HepG2 (cell line): ENCODE data around the gene ESYT1. TPM values are rescaled to one million over a fixed set of nuclear protein-coding genes. Genes with fewer than 3 reads are reported as not detected.
A peak's percentile ranks its signal among the peaks of the same experiment; 100 is the strongest.

Source experiments
- ATF6 ChIP-seq: sonication (generic); formaldehyde crosslinking; conservative IDR thresholded peaks from 2 replicates; pipeline ENCODE4 v1.4.0; 2020; ENCODE audit warnings: missing genetic modification reagents
- EP300 ChIP-seq, 3 experiments: sonication (generic) in 1 of 3; formaldehyde crosslinking in 1 of 3; IDR thresholded peaks; 2 replicates each; pipeline versions ENCODE4 v1.5.1 to v1.6.1; 2011 to 2020; ENCODE audit warnings: low read depth in 2 of 3, low read length in 2 of 3, borderline replicate concordance in 1 of 3, improper control_type of control experiment in 1 of 3, mild to moderate bottlenecking in 1 of 3, missing genetic modification reagents in 1 of 3, moderate library complexity in 1 of 3
- RAD21 ChIP-seq: fragments of 450-650 bp; formaldehyde crosslinking; IDR thresholded peaks from 2 replicates; pipeline ENCODE4 v1.5.0; 2020; ENCODE audit warnings: mild to moderate bottlenecking
- ZBTB8A ChIP-seq: sonication (generic); formaldehyde crosslinking; IDR thresholded peaks from 2 replicates; pipeline ENCODE4 v1.4.0; 2020; ENCODE audit warnings: mild to moderate bottlenecking, low read depth, missing genetic modification reagents, borderline replicate concordance
- ZHX2 ChIP-seq, 2 experiments: sonication (generic) in 1 of 2; formaldehyde crosslinking in 1 of 2; IDR thresholded peaks; 2 replicates each; pipeline versions ENCODE4 v1.6.1 to v1.9.0; 2014 to 2022; ENCODE audit warnings: antibody characterized with exemption in 1 of 2, borderline replicate concordance in 1 of 2, inconsistent platforms in 1 of 2, low read depth in 1 of 2, missing genetic modification reagents in 1 of 2
- ZKSCAN5 ChIP-seq: sonication (generic); formaldehyde crosslinking; IDR thresholded peaks from 2 replicates; pipeline ENCODE4 v1.5.1; 2020; ENCODE audit warnings: mild to moderate bottlenecking, missing genetic modification reagents
- ZNF326 ChIP-seq: sonication (generic); formaldehyde crosslinking; IDR thresholded peaks from 2 replicates; pipeline ENCODE4 v1.4.0; 2020; ENCODE audit warnings: missing genetic modification reagents, borderline replicate concordance
- ZNF407 ChIP-seq: sonication (generic); formaldehyde crosslinking; IDR thresholded peaks from one replicate; pipeline ENCODE4 v1.5.1; 2020; ENCODE audit warnings: mild to moderate bottlenecking, missing genetic modification reagents; ENCODE audit errors: not compliant biosample characterization
- ZNF430 ChIP-seq: sonication (generic); formaldehyde crosslinking; IDR thresholded peaks from 2 replicates; pipeline ENCODE4 v1.9.0; 2021; ENCODE audit warnings: mild to moderate bottlenecking, missing genetic modification reagents
- polyA plus RNA-seq, 8 experiments: library from polyadenylated mRNA; depleted of rRNA in 3 of 8; stranded (reverse) in 7 of 8; unstranded in 1 of 8; fragments of >200 nt; fragmentation: Illumina TruSeq in 4 of 8; extraction: Trizol in 4 of 8; gene quantifications; 2 replicates each; pipeline versions ENCODE4 v1.2.1 to v1.2.3, GENCODE V29; 2011 to 2016; ENCODE audit warnings: low read depth in 4 of 8, missing spikeins in 1 of 8, mixed read lengths in 1 of 8; ENCODE audit not compliant: insufficient read depth in 1 of 8
- total RNA-seq, 5 experiments: library from RNA; depleted of rRNA; stranded (reverse); fragments of >200 nt; fragmentation: Illumina TruSeq; extraction: Trizol; gene quantifications; 2 replicates each; pipeline ENCODE4 v1.2.3, GENCODE V29; 2016; ENCODE audit warnings: low read depth in 1 of 5

ESYT1 gene
- total and polyA plus RNA-seq, 2 of the 13 experiments (the other 11 are each of a cell fraction or from before 2014, with no cell fraction given): 66.9 to 71.0 TPM

GRCh38 chr12:56189918-56190694, 62.0 kb downstream of the ESYT1 start (continued):
- TF ChIP-seq ATF6 (CRISPR knock-in tag) (no peak), RAD21 (CRISPR knock-in tag) (no peak), ZNF407 (peak; percentile 30), ZNF430 (CRISPR knock-in tag) (no peak), ZBTB8A (no peak), ZNF326 (CRISPR knock-in tag) (no peak), ZHX2 (IDR thresholded peaks at IDR 0.05; ENCODE audit: low read depth) (no peak), ZHX2 (CRISPR knock-in tag; IDR thresholded peaks at IDR 0.05; ENCODE audit: borderline replicate concordance) (0 out of 2 replicates have a peak, but pooled peaks have one; percentile 22), ZKSCAN5 (peak; percentile 50; the same call in 1 of the 2 replicates), EP300 (IDR thresholded peaks at IDR 0.05; ENCODE audit: low read depth in 2 of 2, low read length in 2 of 2) (peak in 1 of 2 experiments; percentile 26; a peak in 2 of 4 replicates), EP300 (CRISPR knock-in tag; IDR thresholded peaks at IDR 0.05; ENCODE audit: borderline replicate concordance) (no peak)
